ENCODE measurements around the gene FBXO8. TPM values are rescaled to one million over a fixed set of nuclear protein-coding genes. Genes with fewer than 3 reads are reported as not detected.

FBXO8 gene
- polyA plus RNA-seq, 1 experiment: 28.9 TPM

- TF ChIP-seq, protein P1, sequence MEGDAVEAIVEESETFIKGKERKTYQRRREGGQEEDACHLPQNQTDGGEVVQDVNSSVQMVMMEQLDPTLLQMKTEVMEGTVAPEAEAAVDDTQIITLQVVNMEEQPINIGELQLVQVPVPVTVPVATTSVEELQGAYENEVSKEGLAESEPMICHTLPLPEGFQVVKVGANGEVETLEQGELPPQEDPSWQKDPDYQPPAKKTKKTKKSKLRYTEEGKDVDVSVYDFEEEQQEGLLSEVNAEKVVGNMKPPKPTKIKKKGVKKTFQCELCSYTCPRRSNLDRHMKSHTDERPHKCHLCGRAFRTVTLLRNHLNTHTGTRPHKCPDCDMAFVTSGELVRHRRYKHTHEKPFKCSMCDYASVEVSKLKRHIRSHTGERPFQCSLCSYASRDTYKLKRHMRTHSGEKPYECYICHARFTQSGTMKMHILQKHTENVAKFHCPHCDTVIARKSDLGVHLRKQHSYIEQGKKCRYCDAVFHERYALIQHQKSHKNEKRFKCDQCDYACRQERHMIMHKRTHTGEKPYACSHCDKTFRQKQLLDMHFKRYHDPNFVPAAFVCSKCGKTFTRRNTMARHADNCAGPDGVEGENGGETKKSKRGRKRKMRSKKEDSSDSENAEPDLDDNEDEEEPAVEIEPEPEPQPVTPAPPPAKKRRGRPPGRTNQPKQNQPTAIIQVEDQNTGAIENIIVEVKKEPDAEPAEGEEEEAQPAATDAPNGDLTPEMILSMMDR (IDR thresholded peaks at IDR 0.05; ENCODE audit: low read depth, low read length): no peak
- no peak for DNase-seq (ENCODE audit: low read depth, low spot score)
- Histone ChIP-seq H3K4me3 (ENCODE audit: low read depth, low read length) (no peak overlapping the region), H3K9me3 (ENCODE audit: control insufficient read depth, insufficient read depth, low read length) (no peaks in the 10 kb centered on the region), H3K27me3 (ENCODE audit: control insufficient read depth, insufficient read depth, low read length) (no peaks in the 10 kb centered on the region), H3K27ac (ENCODE audit: low read depth, low read length) (no peak overlapping the region)
- ChIA-PET POLR2A (no interaction called here), CTCF (no interaction called here)
Measured at GRCh38 chr4:174279433-174280155, 3.9 kb downstream of the FBXO8 start.

GRCh38 chr4:174278467-174278866, 5.0 kb downstream of the FBXO8 start:
- Histone ChIP-seq H3K27ac (ENCODE audit: low read depth, low read length) (no peak overlapping the region), H3K9me3 (ENCODE audit: control insufficient read depth, insufficient read depth, low read length) (no peaks in the 10 kb centered on the region), H3K27me3 (ENCODE audit: control insufficient read depth, insufficient read depth, low read length) (no peaks in the 10 kb centered on the region), H3K4me3 (ENCODE audit: low read depth, low read length) (no peak overlapping the region)
- ChIA-PET POLR2A (no interaction called here), CTCF (interaction anchor here (0.6 kb wide), 1 partner anchor 54 kb away, joined by 3 read pairs; no protein-coding TSS in a partner anchor)
- TF ChIP-seq, protein P1 (IDR thresholded peaks at IDR 0.05; ENCODE audit: low read depth, low read length): no peak
- no peak for DNase-seq (ENCODE audit: low read depth, low spot score)

- H3K27ac ChIP-seq (ENCODE audit: low read depth, low read length): no peak overlapping the region
- no peaks in the 10 kb centered on the region for H3K27me3 ChIP-seq (ENCODE audit: control insufficient read depth, insufficient read depth, low read length)
- POLR2A ChIA-PET: no interaction called here
- DNase-seq (ENCODE audit: low read depth, low spot score): no peak
- no peaks in the 10 kb centered on the region for H3K9me3 ChIP-seq (ENCODE audit: control insufficient read depth, insufficient read depth, low read length)
- CTCF ChIA-PET: interaction anchor here (0.8 kb wide), 1 partner anchor 53 kb away, joined by 4 read pairs; no protein-coding TSS in a partner anchor
- H3K4me3 ChIP-seq (ENCODE audit: low read depth, low read length): no peak overlapping the region
- TF ChIP-seq, protein P1 (IDR thresholded peaks at IDR 0.05; ENCODE audit: low read depth, low read length): no peak
Measured at GRCh38 chr4:174277433-174277832, 6.0 kb downstream of the FBXO8 start.

DNA sequence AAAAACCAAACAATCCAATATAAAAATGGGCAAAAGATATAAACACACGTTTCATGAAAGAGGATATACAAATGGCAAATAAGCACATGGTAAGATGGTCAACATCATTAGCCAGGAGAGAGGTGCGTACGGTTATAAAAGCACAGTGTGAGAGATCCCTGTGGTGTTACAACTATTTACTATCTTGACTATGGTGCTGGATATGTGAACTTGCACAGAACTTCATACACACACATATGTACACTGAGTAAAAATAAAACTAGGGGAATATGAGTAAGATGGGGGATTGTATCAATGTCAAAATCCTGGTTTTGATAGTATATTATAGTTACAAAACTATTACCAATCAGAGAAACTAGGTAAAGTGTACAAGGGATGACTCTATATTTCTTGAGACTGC, 8.4 kb downstream of the FBXO8 start:
- TF ChIP-seq, protein P1 (IDR thresholded peaks at IDR 0.05; ENCODE audit: low read depth, low read length): no peak
- no peak overlapping the region for H3K4me3 ChIP-seq (ENCODE audit: low read depth, low read length)
- ChIA-PET CTCF (no interaction called here), POLR2A (no interaction called here)
- no peaks in the 10 kb centered on the region for H3K9me3 ChIP-seq (ENCODE audit: control insufficient read depth, insufficient read depth, low read length)
- DNase-seq (ENCODE audit: low read depth, low spot score): no peak
- H3K27me3 ChIP-seq (ENCODE audit: control insufficient read depth, insufficient read depth, low read length): no peaks in the 10 kb centered on the region
- H3K27ac ChIP-seq (ENCODE audit: low read depth, low read length): no peak overlapping the region

GRCh38 chr4:174274436-174274835, 9.0 kb downstream of the FBXO8 start:
- Histone ChIP-seq H3K4me3 (ENCODE audit: low read depth, low read length) (no peak overlapping the region), H3K27ac (ENCODE audit: low read depth, low read length) (no peak overlapping the region), H3K9me3 (ENCODE audit: control insufficient read depth, insufficient read depth, low read length) (no peaks in the 10 kb centered on the region), H3K27me3 (ENCODE audit: control insufficient read depth, insufficient read depth, low read length) (no peaks in the 10 kb centered on the region)
- ChIA-PET POLR2A (no interaction called here), CTCF (no interaction called here)
- TF ChIP-seq, protein P1 (IDR thresholded peaks at IDR 0.05; ENCODE audit: low read depth, low read length): no peak
- no peak for DNase-seq (ENCODE audit: low read depth, low spot score)
